Astrocyte of the cerebellum (primary cell): Measurements from ENCODE around the gene HOXD8.

Experiments used
- DNase-seq: peaks from one replicate; pipeline ENCODE4 v3.0.0-alpha.2; 2011; ENCODE audit warnings: low read depth
- H3K4me3 ChIP-seq: 2 replicates; pipeline ENCODE4 v1.5.1; 2011; ENCODE audit warnings: mild to moderate bottlenecking, low read depth, low read length, moderate library complexity
- in situ Hi-C: cut with HindIII; loops from 2 replicates; pipeline ENCODE4 v1.10.0; 2017; ENCODE audit warnings: low sequenced_read_pairs
- TF ChIP-seq, protein P1 (sequence below): IDR thresholded peaks from 2 replicates; pipeline ENCODE4 v1.5.1; 2012; ENCODE audit warnings: low read length, low read depth, moderate library complexity, mild to moderate bottlenecking; ENCODE audit errors: missing control alignments

The HOXD8 gene

DNA sequence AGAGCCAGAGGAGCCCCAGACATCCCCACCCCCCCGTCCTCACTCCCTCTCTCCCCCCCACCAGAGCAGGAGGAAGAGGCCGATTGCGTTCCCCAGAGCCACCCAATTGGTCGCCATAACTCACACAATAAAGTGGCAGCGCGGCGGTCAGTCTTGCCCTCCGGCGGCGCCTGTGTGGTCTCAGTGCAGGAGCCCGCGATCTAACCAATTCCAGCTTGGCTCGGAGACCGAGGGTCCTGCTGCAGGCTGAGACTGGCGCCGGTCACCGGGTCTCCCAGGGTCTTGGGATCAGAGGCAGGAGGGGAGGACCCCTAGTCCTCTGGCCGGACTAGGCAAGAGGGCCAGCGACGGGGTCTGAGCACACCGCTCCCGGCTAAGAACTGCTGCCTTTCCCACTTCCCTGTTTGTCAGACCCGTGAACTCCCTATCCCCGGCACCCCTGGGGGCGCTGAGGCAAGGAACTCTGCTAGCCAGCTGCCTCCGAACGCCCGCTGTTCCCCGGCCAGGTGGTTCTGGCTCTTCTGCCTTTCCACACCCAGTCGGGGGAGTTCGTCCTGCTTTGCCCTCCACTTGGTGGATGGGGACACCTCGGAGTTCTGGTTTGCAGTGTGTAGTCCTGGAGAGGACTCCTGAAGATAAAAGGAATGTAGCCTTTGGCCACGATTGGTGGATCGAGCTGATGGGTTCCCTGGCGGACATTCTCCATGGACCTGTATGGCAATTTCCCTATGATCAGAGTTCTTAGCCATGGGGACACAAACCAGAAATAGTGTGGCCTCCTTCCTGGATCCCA is 30.9 kb upstream of the HOXD8 start:
- TF ChIP-seq, protein P1, sequence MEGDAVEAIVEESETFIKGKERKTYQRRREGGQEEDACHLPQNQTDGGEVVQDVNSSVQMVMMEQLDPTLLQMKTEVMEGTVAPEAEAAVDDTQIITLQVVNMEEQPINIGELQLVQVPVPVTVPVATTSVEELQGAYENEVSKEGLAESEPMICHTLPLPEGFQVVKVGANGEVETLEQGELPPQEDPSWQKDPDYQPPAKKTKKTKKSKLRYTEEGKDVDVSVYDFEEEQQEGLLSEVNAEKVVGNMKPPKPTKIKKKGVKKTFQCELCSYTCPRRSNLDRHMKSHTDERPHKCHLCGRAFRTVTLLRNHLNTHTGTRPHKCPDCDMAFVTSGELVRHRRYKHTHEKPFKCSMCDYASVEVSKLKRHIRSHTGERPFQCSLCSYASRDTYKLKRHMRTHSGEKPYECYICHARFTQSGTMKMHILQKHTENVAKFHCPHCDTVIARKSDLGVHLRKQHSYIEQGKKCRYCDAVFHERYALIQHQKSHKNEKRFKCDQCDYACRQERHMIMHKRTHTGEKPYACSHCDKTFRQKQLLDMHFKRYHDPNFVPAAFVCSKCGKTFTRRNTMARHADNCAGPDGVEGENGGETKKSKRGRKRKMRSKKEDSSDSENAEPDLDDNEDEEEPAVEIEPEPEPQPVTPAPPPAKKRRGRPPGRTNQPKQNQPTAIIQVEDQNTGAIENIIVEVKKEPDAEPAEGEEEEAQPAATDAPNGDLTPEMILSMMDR = no peak
- in situ Hi-C loops = loop anchor here (25.0 kb wide), 1 partner anchor 1186 kb away; no protein-coding TSS in a partner anchor
- H3K4me3 ChIP-seq = no peak overlapping the region
- no peak for DNase-seq

DNA sequence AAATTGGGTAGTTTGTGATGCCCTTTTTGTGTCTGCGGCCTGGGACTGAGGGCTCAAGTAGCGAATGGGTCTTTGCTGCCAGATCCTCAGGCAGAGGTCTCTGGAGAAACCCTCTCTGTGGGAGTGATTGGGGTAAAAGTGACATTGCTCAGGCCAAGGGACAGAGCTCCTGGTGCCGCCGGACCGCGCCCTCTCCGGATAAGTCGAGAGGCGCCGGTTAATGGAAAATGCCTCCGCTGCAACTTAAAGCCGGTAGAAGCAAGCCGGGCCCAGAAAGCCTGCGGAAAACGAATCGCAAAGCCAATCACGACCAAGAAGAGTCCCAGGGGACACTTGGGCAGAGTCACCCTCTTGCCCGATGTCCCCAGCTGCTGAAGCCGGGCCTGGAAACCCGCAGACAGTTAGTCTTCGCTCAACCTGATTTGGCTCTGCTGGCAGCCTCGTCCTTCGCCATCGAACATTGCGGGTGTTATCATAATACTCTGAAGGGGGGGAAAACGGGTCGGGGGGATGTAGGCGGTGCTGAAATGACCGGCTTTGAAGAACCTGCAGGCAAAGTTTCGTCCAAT is 30.3 kb upstream of the HOXD8 start:
- TF ChIP-seq, protein P1 = no peak
- in situ Hi-C loops = loop anchor here (25.0 kb wide), 1 partner anchor 1187 kb away; no protein-coding TSS in a partner anchor
- no peak overlapping the region for H3K4me3 ChIP-seq
- DNase-seq = no peak

DNA sequence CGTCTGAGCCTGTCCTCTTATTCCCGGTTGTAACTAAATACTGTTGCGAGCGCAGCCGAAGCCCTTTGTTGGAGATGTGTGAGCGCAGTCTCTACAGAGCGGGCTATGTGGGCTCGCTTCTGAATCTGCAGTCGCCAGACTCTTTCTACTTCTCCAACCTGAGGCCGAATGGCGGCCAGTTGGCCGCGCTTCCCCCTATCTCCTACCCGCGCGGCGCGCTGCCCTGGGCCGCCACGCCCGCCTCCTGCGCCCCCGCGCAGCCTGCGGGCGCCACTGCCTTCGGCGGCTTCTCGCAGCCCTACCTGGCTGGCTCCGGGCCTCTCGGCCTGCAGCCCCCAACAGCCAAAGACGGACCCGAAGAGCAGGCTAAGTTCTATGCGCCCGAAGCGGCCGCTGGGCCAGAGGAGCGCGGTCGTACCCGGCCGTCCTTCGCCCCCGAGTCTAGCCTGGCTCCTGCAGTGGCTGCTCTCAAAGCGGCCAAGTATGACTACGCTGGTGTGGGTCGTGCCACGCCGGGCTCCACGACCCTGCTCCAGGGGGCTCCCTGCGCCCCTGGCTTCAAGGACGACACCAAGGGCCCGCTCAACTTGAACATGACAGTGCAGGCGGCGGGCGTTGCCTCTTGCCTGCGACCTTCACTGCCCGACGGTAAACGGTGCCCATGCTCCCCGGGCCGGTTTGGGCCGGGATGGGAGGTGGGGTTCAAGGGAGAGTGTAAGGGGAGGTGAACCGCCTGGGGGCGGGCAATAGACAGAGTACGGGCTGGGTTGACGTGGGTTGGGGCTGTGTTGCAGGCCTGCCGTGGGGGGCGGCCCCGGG is 29.6 kb upstream of the HOXD8 start, which contains the start of gene HOXD12:
HOXD12 (plus strand) TSS at position 68 of the 819 bp plus-strand sequence; CDS start at position 75, 7 bp downstream.
- DNase-seq = no peak
- H3K4me3 ChIP-seq = no peak within 1 kb of the TSS
- in situ Hi-C loops = loop anchor here (25.0 kb wide), 2 partner anchors 1037 to 1188 kb away; no protein-coding TSS in a partner anchor
- TF ChIP-seq, protein P1 = no peak

DNA sequence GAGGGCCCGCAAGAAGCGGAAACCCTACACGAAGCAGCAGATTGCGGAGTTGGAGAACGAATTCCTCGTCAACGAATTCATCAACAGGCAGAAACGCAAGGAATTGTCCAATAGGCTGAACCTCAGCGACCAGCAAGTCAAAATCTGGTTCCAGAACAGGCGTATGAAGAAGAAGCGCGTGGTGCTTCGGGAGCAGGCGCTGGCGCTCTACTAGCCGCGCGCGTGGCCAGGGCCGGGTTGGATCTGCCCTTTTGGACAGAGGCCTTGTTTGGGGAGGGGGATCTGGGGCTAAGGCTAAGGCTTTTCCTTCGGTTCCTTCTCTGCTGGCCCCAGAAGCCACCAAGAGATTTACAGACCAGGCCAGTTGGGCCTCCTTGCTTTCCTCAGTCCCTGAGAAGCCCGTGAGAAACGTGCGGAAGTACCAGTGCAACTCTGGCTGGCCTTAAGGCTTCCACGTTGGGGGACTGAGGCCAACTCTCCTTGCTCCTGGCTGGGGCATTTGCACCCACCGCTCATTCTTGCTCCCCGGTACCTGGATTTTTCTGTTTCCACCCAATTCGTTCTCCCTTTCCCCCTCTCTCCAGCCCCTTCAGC is 28.9 kb upstream of the HOXD8 start:
- no peak for DNase-seq
- TF ChIP-seq, protein P1 = no peak
- in situ Hi-C loops = loop anchor here (25.0 kb wide), 1 partner anchor 1037 kb away; no protein-coding TSS in a partner anchor
- H3K4me3 ChIP-seq = no peak overlapping the region

DNA sequence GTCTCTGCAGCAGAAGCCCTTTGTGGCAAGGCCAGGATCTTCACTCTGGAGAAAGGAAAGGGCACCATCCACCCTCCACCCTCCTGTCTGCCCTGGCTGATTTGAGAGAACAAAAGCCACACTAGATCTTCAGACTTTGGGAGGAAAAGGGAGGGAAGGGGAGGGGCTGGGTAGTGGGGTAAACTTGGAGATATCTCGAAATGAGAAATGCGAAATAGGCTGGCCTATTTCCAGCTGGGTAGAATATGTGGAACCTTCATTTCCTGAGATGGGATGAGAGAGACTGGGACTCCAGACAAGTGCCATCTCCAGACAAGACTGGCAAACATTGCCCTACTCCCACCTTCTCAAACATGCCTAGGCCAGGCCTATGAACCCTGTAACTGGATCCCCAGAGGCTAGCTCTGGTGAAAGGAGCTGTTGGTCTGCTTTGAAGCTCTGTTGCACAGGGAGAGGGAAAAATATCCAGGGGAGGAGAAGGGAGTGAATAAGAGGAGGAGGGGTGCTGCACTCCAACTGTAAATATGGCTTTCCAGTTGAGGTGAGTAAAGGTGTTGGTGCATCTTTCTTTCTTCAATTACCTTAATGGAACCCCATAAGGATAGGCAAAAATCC is 28.2 kb upstream of the HOXD8 start:
- TF ChIP-seq, protein P1 = no peak
- no peak overlapping the region for H3K4me3 ChIP-seq
- in situ Hi-C loops = loop anchor here (25.0 kb wide), 1 partner anchor 1036 kb away; no protein-coding TSS in a partner anchor
- DNase-seq = no peak

DNA sequence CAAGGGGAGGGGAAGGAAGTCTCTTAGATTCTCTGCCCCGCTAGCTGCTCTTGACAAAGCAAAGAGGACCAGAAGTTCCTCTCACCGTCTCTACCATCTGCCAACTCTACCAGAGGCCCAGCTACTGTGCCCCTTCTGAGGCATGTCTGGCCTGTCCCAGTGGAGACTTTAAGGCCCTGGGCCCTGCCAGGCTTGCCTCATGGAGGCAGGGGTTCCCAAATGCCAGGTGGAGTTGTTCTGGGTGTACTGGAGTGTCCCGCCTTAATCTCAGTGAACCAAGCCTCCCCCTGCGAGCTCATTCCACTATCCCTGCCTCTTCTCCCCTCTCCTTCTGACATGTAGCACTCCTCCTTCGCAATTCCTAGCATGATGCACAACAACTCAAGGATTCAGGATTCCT is 27.7 kb upstream of the HOXD8 start:
- in situ Hi-C loops = loop anchor here (25.0 kb wide), 1 partner anchor 1035 kb away; no protein-coding TSS in a partner anchor
- no peak for DNase-seq
- TF ChIP-seq, protein P1 = no peak
- no peak overlapping the region for H3K4me3 ChIP-seq
